CD8-positive, alpha-beta memory T cell (primary cell): ENCODE data around the gene TRPC6. TPM values are rescaled to one million over a fixed set of nuclear protein-coding genes. Genes with fewer than 3 reads are reported as not detected.
"Not testable (repeated sequence)": the region's sequence is repeated elsewhere in the genome, so short reads cannot be mapped to it uniquely, and the experiment has no call there.

Experiments
- CTCF ChIA-PET: fragments of 350-600 bp; sonication (Branson Sonifier 250); formaldehyde crosslinking; loops from one replicate; lab custom pipeline; 2021; ENCODE audit warnings: antibody characterized with exemption; lab: Charles Lee
- POLR2A ChIA-PET: fragments of 350-600 bp; sonication (Branson Sonifier 250); formaldehyde crosslinking; loops from one replicate; lab custom pipeline; 2021; ENCODE audit warnings: antibody characterized with exemption; lab: Charles Lee
- DNase-seq, 5 donors: peaks; one replicate each; pipeline versions ENCODE4 v3.0.0 to v3.0.0-alpha.2; 2020 to 2022; ENCODE audit warnings: mixed read lengths in 1 of 5
- H3K27ac ChIP-seq: one replicate; pipeline ENCODE4 v1.7.0; 2013; ENCODE audit warnings: low read depth, mild to moderate bottlenecking, low read length, moderate library complexity
- H3K27me3 ChIP-seq: 2 replicates; pipeline ENCODE4 v1.7.0; 2013; ENCODE audit warnings: low read length, mild to moderate bottlenecking; ENCODE audit not compliant: insufficient read depth, poor library complexity, severe bottlenecking
- H3K36me3 ChIP-seq: 2 replicates; pipeline ENCODE4 v1.7.0; 2013; ENCODE audit warnings: mild to moderate bottlenecking, low read length, moderate library complexity; ENCODE audit not compliant: insufficient read depth
- H3K4me1 ChIP-seq: 2 replicates; pipeline ENCODE4 v1.7.0; 2013; ENCODE audit warnings: mild to moderate bottlenecking, low read length, moderate library complexity; ENCODE audit not compliant: insufficient read depth
- H3K4me3 ChIP-seq: 2 replicates; pipeline ENCODE4 v1.7.0; 2013; ENCODE audit warnings: mild to moderate bottlenecking, low read length
- H3K9me3 ChIP-seq: 2 replicates; pipeline ENCODE4 v1.7.0; 2013; ENCODE audit warnings: mild to moderate bottlenecking, low read length
- H3K27ac Mint-ChIP-seq, 8 donors: one replicate each; pipeline ENCODE4 v1.8.0; 2020 to 2021; ENCODE audit warnings: mixed read lengths in 8 of 8, mild to moderate bottlenecking in 6 of 8, inconsistent platforms in 3 of 8, moderate library complexity in 3 of 8
- H3K27me3 Mint-ChIP-seq, 2 donors: one replicate each; pipeline ENCODE4 v1.8.0; 2020 to 2021; ENCODE audit warnings: mixed read lengths in 2 of 2, mild to moderate bottlenecking in 1 of 2, moderate library complexity in 1 of 2
- H3K36me3 Mint-ChIP-seq, 3 donors: one replicate each; pipeline ENCODE4 v1.8.0; 2020 to 2021; ENCODE audit warnings: mixed read lengths in 3 of 3, inconsistent platforms in 1 of 3, mild to moderate bottlenecking in 1 of 3
- H3K4me1 Mint-ChIP-seq, 3 donors: one replicate each; pipeline ENCODE4 v1.8.0; 2020 to 2021; ENCODE audit warnings: mixed read lengths in 3 of 3, inconsistent platforms in 1 of 3, mild to moderate bottlenecking in 1 of 3
- H3K4me3 Mint-ChIP-seq, 7 donors: one replicate each; pipeline ENCODE4 v1.8.0; 2020 to 2021; ENCODE audit warnings: mixed read lengths in 7 of 7, mild to moderate bottlenecking in 6 of 7, moderate library complexity in 4 of 7, inconsistent platforms in 2 of 7
- H3K9me3 Mint-ChIP-seq, 5 donors: one replicate each; pipeline ENCODE4 v1.8.0; 2020 to 2022; ENCODE audit warnings: mixed read lengths in 5 of 5, mild to moderate bottlenecking in 3 of 5, moderate library complexity in 2 of 5, inconsistent platforms in 1 of 5
- polyA plus RNA-seq: library from polyadenylated mRNA; unstranded; fragments of 300-500 nt; fragmentation: Illumina TruSeq; gene quantifications from one replicate; pipeline ENCODE4 v1.2.3, GENCODE V29; 2021
- total RNA-seq, 2 experiments: library from RNA; stranded (reverse); gene quantifications; one replicate each; pipeline ENCODE4 v1.2.3, GENCODE V29; 2021

The TRPC6 gene
- total and polyA plus RNA-seq, 3 experiments from 2014 or later = not detected

- H3K4me1 Mint-ChIP-seq = no peaks in the 10 kb centered on the region
- Histone ChIP-seq H3K27me3 (no peaks in the 10 kb centered on the region), H3K4me3 (no peak overlapping the region), H3K9me3 (no peaks in the 10 kb centered on the region), H3K4me1 (no peaks in the 10 kb centered on the region), H3K27ac (no peak overlapping the region), H3K36me3 (no peaks in the 10 kb centered on the region)
- ChIA-PET CTCF (no interaction called here), POLR2A (no interaction called here)
- no peak for DNase-seq
- no peak overlapping the region for H3K27ac Mint-ChIP-seq
- no peaks in the 10 kb centered on the region for H3K36me3 Mint-ChIP-seq
- no peak overlapping the region for H3K4me3 Mint-ChIP-seq
- no peaks in the 10 kb centered on the region for H3K27me3 Mint-ChIP-seq
- peaks cover 2 to 8% (median 5%) of the 10 kb centered on the region in 5 donors for H3K9me3 Mint-ChIP-seq
Measured at GRCh38 chr11:101445761-101446160, 138.0 kb downstream of the TRPC6 start.

- DNase-seq = no peak
- ChIA-PET CTCF (no interaction called here), POLR2A (no interaction called here)
- no peak overlapping the region for H3K27ac ChIP-seq
- no peak overlapping the region for H3K4me3 ChIP-seq
- no peaks in the 10 kb centered on the region for H3K4me1 Mint-ChIP-seq
- no peak overlapping the region for H3K27ac Mint-ChIP-seq
- no peaks in the 10 kb centered on the region for H3K36me3 Mint-ChIP-seq
- no peaks in the 10 kb centered on the region for H3K36me3 ChIP-seq
- H3K9me3 Mint-ChIP-seq = peaks cover 2 to 13% (median 8%) of the 10 kb centered on the region in 5 donors
- no peaks in the 10 kb centered on the region for H3K27me3 Mint-ChIP-seq
- no peaks in the 10 kb centered on the region for H3K27me3 ChIP-seq
- H3K4me3 Mint-ChIP-seq = no peak overlapping the region
- H3K4me1 ChIP-seq = no peaks in the 10 kb centered on the region
- no peaks in the 10 kb centered on the region for H3K9me3 ChIP-seq
Measured at GRCh38 chr11:101444851-101445250, 139.0 kb downstream of the TRPC6 start.

- Histone ChIP-seq H3K4me3 (no peak overlapping the region), H3K27me3 (no peaks in the 10 kb centered on the region), H3K27ac (no peak overlapping the region), H3K4me1 (no peaks in the 10 kb centered on the region), H3K36me3 (no peaks in the 10 kb centered on the region), H3K9me3 (no peaks in the 10 kb centered on the region)
- no peak for DNase-seq
- H3K9me3 Mint-ChIP-seq = peaks cover 2 to 16% (median 8%) of the 10 kb centered on the region in 5 donors
- no peaks in the 10 kb centered on the region for H3K4me1 Mint-ChIP-seq
- H3K4me3 Mint-ChIP-seq = no peak overlapping the region
- POLR2A ChIA-PET = no interaction called here
- no peaks in the 10 kb centered on the region for H3K36me3 Mint-ChIP-seq
- no peaks in the 10 kb centered on the region for H3K27me3 Mint-ChIP-seq
- no peak overlapping the region for H3K27ac Mint-ChIP-seq
- CTCF ChIA-PET = no interaction called here
Measured at GRCh38 chr11:101444164-101444563, 139.6 kb downstream of the TRPC6 start.

- H3K36me3 Mint-ChIP-seq = no peaks in the 10 kb centered on the region
- Histone ChIP-seq H3K27me3 (no peaks in the 10 kb centered on the region), H3K36me3 (no peaks in the 10 kb centered on the region), H3K4me3 (no peak overlapping the region), H3K27ac (no peak overlapping the region), H3K9me3 (no peaks in the 10 kb centered on the region), H3K4me1 (no peaks in the 10 kb centered on the region)
- no peak overlapping the region for H3K27ac Mint-ChIP-seq
- H3K9me3 Mint-ChIP-seq = peaks cover 3 to 24% (median 10%) of the 10 kb centered on the region in 5 donors
- ChIA-PET CTCF (no interaction called here), POLR2A (no interaction called here)
- H3K27me3 Mint-ChIP-seq = no peaks in the 10 kb centered on the region
- no peak for DNase-seq
- H3K4me1 Mint-ChIP-seq = no peaks in the 10 kb centered on the region
- no peak overlapping the region for H3K4me3 Mint-ChIP-seq
Measured at GRCh38 chr11:101442936-101443521, 140.8 kb downstream of the TRPC6 start.

- POLR2A ChIA-PET = no interaction called here
- Mint-ChIP-seq H3K9me3 (peaks cover 3 to 24% (median 5%) of the 10 kb centered on the region in 5 donors), H3K4me1 (no peaks in the 10 kb centered on the region)
Measured at GRCh38 chr11:101442171-101442570, 141.6 kb downstream of the TRPC6 start.

GRCh38 chr11:101441747-101442146, 142.1 kb downstream of the TRPC6 start:
- ChIA-PET POLR2A (no interaction called here), CTCF (no interaction called here)
- H3K27ac Mint-ChIP-seq = no peak overlapping the region
- Histone ChIP-seq H3K27me3 (no peaks in the 10 kb centered on the region), H3K36me3 (no peaks in the 10 kb centered on the region), H3K4me1 (no peaks in the 10 kb centered on the region), H3K27ac (no peak overlapping the region), H3K4me3 (no peak overlapping the region), H3K9me3 (no peaks in the 10 kb centered on the region)
- no peak overlapping the region for H3K4me3 Mint-ChIP-seq
- H3K4me1 Mint-ChIP-seq = no peaks in the 10 kb centered on the region
- DNase-seq = no peak
- H3K36me3 Mint-ChIP-seq = no peaks in the 10 kb centered on the region
- H3K9me3 Mint-ChIP-seq = peaks cover 3 to 24% (median 5%) of the 10 kb centered on the region in 5 donors
- H3K27me3 Mint-ChIP-seq = no peaks in the 10 kb centered on the region

More at GRCh38 chr11:101442171-101442570, 141.6 kb downstream of the TRPC6 start:
- H3K27ac Mint-ChIP-seq = no peak overlapping the region
- H3K27me3 Mint-ChIP-seq = no peaks in the 10 kb centered on the region
- no peak for DNase-seq
- no peaks in the 10 kb centered on the region for H3K4me1 ChIP-seq
- H3K36me3 ChIP-seq = no peaks in the 10 kb centered on the region
- no peak overlapping the region for H3K4me3 Mint-ChIP-seq
- H3K27ac ChIP-seq = no peak overlapping the region
- H3K4me3 ChIP-seq = no peak overlapping the region
- H3K27me3 ChIP-seq = no peaks in the 10 kb centered on the region
- no peaks in the 10 kb centered on the region for H3K9me3 ChIP-seq
- CTCF ChIA-PET = no interaction called here
- H3K36me3 Mint-ChIP-seq = no peaks in the 10 kb centered on the region

DNA sequence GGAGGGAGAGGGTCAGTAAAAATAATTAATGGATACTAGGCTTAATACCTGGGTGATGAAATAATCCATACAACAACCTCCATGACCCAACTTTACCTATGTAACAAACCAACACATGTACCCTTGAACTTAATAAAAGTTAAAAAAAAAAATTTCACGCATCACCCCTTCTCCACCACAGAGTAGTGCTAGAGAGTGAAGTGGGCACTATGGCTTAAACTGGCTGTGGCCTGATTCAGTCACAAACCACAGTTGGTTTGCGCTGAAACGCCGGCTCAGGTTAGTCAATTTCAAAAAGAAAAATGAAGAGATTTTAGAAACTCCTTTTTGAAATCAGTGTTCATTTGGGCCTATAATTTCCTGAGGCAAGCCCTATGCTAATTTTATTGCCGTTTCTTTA, 144.3 kb downstream of the TRPC6 start:
- peaks cover 0 to 20% (median 11%) of the 10 kb centered on the region in 5 donors for H3K9me3 Mint-ChIP-seq
- POLR2A ChIA-PET = no interaction called here
- CTCF ChIA-PET = no interaction called here
- H3K9me3 ChIP-seq = no peaks in the 10 kb centered on the region
- H3K27ac Mint-ChIP-seq = no peak overlapping the region
- H3K4me1 ChIP-seq = no peaks in the 10 kb centered on the region
- H3K27me3 ChIP-seq = no peaks in the 10 kb centered on the region
- H3K36me3 Mint-ChIP-seq = no peaks in the 10 kb centered on the region
- H3K27me3 Mint-ChIP-seq = no peaks in the 10 kb centered on the region
- H3K4me1 Mint-ChIP-seq = no peaks in the 10 kb centered on the region
- no peak overlapping the region for H3K4me3 Mint-ChIP-seq
- H3K4me3 ChIP-seq = no peak overlapping the region
- H3K36me3 ChIP-seq = no peaks in the 10 kb centered on the region
- no peak overlapping the region for H3K27ac ChIP-seq
- DNase-seq = no peak

DNA sequence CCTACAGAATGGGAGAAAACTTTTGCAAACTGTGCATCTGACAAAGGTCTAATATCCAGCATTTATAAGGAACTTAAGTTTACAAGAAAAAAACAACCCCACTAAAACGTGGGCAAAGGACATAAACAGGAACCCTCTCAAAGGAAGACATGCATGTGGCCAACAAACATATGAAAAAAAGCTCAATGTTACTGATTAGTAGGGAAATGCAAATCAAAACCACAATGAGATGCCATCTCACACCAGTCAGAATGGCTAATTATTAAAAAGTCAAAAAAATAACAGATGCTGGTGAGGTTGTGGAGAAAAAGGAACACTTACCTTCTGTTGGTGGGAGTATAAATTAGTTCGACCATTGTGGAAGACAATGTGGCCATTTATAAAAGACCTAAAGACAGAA, 145.1 kb downstream of the TRPC6 start:
- H3K27me3 Mint-ChIP-seq, H3K27me3 ChIP-seq, H3K36me3 Mint-ChIP-seq, H3K4me3 Mint-ChIP-seq, H3K9me3 ChIP-seq, DNase-seq, H3K36me3 ChIP-seq, CTCF ChIA-PET, POLR2A ChIA-PET, H3K27ac ChIP-seq, H3K4me1 ChIP-seq, H3K27ac Mint-ChIP-seq, H3K4me1 Mint-ChIP-seq, H3K4me3 ChIP-seq: not testable (repeated sequence)
- H3K9me3 Mint-ChIP-seq = peaks cover 0 to 20% (median 11%) of the 10 kb centered on the region in 5 donors
